PFSK-1 (cell line): ENCODE results near the gene INPP5A.

Source experiments
- FOXP2 ChIP-seq: optimal IDR thresholded peaks from 2 replicates; pipeline ENCODE3; 2011; ENCODE audit warnings: borderline replicate concordance, control low read depth, inconsistent platforms; ENCODE audit not compliant: insufficient read depth; ENCODE audit errors: extremely low read length, extremely low read depth
- POLR2AphosphoS5 ChIP-seq: IDR thresholded peaks from 2 replicates; pipeline ENCODE4 v1.6.1; 2012; ENCODE audit warnings: low read depth, mild to moderate bottlenecking, control low read depth, low read length, moderate library complexity
- SIN3A ChIP-seq: IDR thresholded peaks from 2 replicates; pipeline ENCODE4 v1.6.1; 2012; ENCODE audit warnings: mild to moderate bottlenecking, low read length, moderate library complexity, borderline replicate concordance; ENCODE audit not compliant: insufficient read depth
- TAF1 ChIP-seq: IDR thresholded peaks from 2 replicates; pipeline ENCODE4 v1.6.1; 2012; ENCODE audit warnings: low read length, control low read depth, borderline replicate concordance; ENCODE audit not compliant: insufficient read depth
- TF ChIP-seq, protein P1 (sequence below), 2 experiments: IDR thresholded peaks; 2 replicates each; pipeline versions ENCODE4 v1.6.1 to v1.8.0; 2011 to 2012; ENCODE audit warnings: low read depth in 2 of 2, low read length in 2 of 2, control low read depth in 1 of 2, inconsistent platforms in 1 of 2, mild to moderate bottlenecking in 1 of 2, moderate library complexity in 1 of 2; ENCODE audit not compliant: insufficient read depth in 1 of 2

Gene INPP5A

GRCh38 chr10:132618158-132618919 is 80.8 kb downstream of the INPP5A start:
- TF ChIP-seq, protein P1, sequence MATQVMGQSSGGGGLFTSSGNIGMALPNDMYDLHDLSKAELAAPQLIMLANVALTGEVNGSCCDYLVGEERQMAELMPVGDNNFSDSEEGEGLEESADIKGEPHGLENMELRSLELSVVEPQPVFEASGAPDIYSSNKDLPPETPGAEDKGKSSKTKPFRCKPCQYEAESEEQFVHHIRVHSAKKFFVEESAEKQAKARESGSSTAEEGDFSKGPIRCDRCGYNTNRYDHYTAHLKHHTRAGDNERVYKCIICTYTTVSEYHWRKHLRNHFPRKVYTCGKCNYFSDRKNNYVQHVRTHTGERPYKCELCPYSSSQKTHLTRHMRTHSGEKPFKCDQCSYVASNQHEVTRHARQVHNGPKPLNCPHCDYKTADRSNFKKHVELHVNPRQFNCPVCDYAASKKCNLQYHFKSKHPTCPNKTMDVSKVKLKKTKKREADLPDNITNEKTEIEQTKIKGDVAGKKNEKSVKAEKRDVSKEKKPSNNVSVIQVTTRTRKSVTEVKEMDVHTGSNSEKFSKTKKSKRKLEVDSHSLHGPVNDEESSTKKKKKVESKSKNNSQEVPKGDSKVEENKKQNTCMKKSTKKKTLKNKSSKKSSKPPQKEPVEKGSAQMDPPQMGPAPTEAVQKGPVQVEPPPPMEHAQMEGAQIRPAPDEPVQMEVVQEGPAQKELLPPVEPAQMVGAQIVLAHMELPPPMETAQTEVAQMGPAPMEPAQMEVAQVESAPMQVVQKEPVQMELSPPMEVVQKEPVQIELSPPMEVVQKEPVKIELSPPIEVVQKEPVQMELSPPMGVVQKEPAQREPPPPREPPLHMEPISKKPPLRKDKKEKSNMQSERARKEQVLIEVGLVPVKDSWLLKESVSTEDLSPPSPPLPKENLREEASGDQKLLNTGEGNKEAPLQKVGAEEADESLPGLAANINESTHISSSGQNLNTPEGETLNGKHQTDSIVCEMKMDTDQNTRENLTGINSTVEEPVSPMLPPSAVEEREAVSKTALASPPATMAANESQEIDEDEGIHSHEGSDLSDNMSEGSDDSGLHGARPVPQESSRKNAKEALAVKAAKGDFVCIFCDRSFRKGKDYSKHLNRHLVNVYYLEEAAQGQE (IDR thresholded peaks at IDR 0.05; ENCODE audit: insufficient read depth in 1 of 2, low read depth in 2 of 2, low read length in 2 of 2) = no peak
- TF ChIP-seq TAF1 (no peak), POLR2AphosphoS5 (no peak), FOXP2 (no peak), SIN3A (no peak)

- TF ChIP-seq FOXP2 (no peak), SIN3A (no peak), POLR2AphosphoS5 (no peak), TAF1 (no peak)
- TF ChIP-seq, protein P1 (IDR thresholded peaks at IDR 0.05; ENCODE audit: insufficient read depth in 1 of 2, low read depth in 2 of 2, low read length in 2 of 2) = no peak
Observed at GRCh38 chr10:132619927-132620326, 82.3 kb downstream of the INPP5A start.

GRCh38 chr10:132624061-132624846 is 86.7 kb downstream of the INPP5A start:
- TF ChIP-seq FOXP2 (no peak), SIN3A (no peak), TAF1 (no peak), POLR2AphosphoS5 (no peak)
- TF ChIP-seq, protein P1 (IDR thresholded peaks at IDR 0.05; ENCODE audit: insufficient read depth in 1 of 2, low read depth in 2 of 2, low read length in 2 of 2) = no peak

DNA sequence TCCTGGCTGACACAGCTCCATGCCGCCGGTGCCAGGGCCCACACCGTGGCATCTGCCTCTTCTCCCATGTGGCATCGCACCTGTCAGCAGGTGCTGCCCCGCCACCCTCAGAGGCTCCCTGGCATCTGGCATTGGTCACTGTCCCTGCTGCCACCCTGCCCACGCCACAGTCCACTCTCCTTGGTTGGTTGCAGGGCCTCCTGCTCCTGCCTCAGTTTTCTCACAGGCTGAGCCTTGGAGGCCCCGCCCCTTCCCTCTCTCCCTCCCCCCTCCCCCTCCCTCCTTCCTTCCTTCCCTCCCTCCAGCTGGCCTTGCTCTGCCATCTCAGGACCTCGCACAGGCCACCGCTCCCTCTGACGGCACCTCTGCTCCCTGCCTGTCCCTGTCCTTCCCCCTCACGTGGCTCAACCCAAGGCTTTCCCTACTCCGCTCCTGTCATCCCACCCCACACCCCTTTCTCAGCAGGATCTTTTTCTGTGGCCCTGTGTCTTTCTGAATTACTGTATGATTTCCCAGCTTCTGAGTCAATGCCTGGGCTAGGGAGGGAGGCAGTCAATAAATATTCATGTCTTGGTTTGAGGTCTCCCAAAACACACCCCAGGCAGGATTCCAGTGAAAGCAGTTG is 87.4 kb downstream of the INPP5A start:
- TF ChIP-seq FOXP2 (no peak), POLR2AphosphoS5 (no peak), SIN3A (no peak), TAF1 (no peak)
- TF ChIP-seq, protein P1 (IDR thresholded peaks at IDR 0.05; ENCODE audit: insufficient read depth in 1 of 2, low read depth in 2 of 2, low read length in 2 of 2) = no peak
